GM19351 (cell line): ENCODE results near the gene SPEN.
"Not testable (repeated sequence)": the region's sequence is repeated elsewhere in the genome, so short reads cannot be mapped to it uniquely, and the experiment has no call there.

Experiments
- ATAC-seq: cut with Tn5 transposase; IDR thresholded peaks from one replicate; pipeline ENCODE4 v1.9.1; 2021; ENCODE audit warnings: mild to moderate bottlenecking, moderate library complexity; ENCODE audit not compliant: unreplicated experiment

The SPEN gene

GRCh38 chr1:15977947-15978346 lies 130.4 kb downstream of the SPEN start:
- not testable (repeated sequence) for ATAC-seq

GRCh38 chr1:15981679-15982078 lies 134.2 kb downstream of the SPEN start:
- no peak for ATAC-seq

- ATAC-seq: no peak
Observed at GRCh38 chr1:15983275-15983674, 135.8 kb downstream of the SPEN start.

- no peak for ATAC-seq
Observed at GRCh38 chr1:15985611-15986297, 138.2 kb downstream of the SPEN start.

GRCh38 chr1:15988856-15989736 lies 141.6 kb downstream of the SPEN start:
- no peak for ATAC-seq

- ATAC-seq: no peak
Observed at GRCh38 chr1:15989776-15990175, 142.3 kb downstream of the SPEN start.
